GM12872 (cell line): Measurements from ENCODE around the gene CTSC.

ENCODE experiments used
- CTCF ChIP-seq: IDR thresholded peaks from 3 replicates; pipeline ENCODE4 v1.5.1; 2011; ENCODE audit warnings: low read depth, mild to moderate bottlenecking, low read length, moderate library complexity; ENCODE audit not compliant: insufficient read depth

Gene CTSC

GRCh38 chr11:88327061-88327460 is 10.5 kb downstream of the CTSC start:
- no peak for TF ChIP-seq CTCF

GRCh38 chr11:88326099-88326498 is 11.4 kb downstream of the CTSC start:
- TF ChIP-seq CTCF, result no peak

- no peak for TF ChIP-seq CTCF
Observed at GRCh38 chr11:88324562-88325345, 12.8 kb downstream of the CTSC start.

- TF ChIP-seq CTCF, result no peak
Observed at GRCh38 chr11:88320149-88320559, 17.4 kb downstream of the CTSC start.

GRCh38 chr11:88318017-88318416 is 19.5 kb downstream of the CTSC start:
- no peak for TF ChIP-seq CTCF

GRCh38 chr11:88317536-88317935 is 20.0 kb downstream of the CTSC start:
- no peak for TF ChIP-seq CTCF

- no peak for TF ChIP-seq CTCF
Observed at GRCh38 chr11:88315981-88316441, 21.5 kb downstream of the CTSC start.

GRCh38 chr11:88315015-88315414 is 22.5 kb downstream of the CTSC start:
- TF ChIP-seq CTCF, result no peak
